Stimulated activated CD4-positive, alpha-beta T cell treated with anti-CD3 and anti-CD28 coated beads, TNF-alpha, amount 100 ng/mL, for 4 hours (primary cell): ENCODE measurements around the gene TRPM4.
"Not testable (repeated sequence)": the region's sequence is repeated elsewhere in the genome, so short reads cannot be mapped to it uniquely, and the experiment has no call there.

Experiments
- DNase-seq, 3 experiments: peaks; one replicate each; pipeline ENCODE4 v3.0.0-alpha.2; 2020; ENCODE audit warnings: low read depth in 3 of 3

Gene TRPM4

GRCh38 chr19:49127225-49127624 is 30.4 kb upstream of the TRPM4 start:
- DNase-seq, result not testable (repeated sequence)

- peak; percentile 89 to 91 (median 91) for DNase-seq
Measured at GRCh38 chr19:49127674-49128544, 29.7 kb upstream of the TRPM4 start.

GRCh38 chr19:49128545-49129237 is 28.9 kb upstream of the TRPM4 start:
- DNase-seq, result no peak

- DNase-seq, result no peak
Measured at GRCh38 chr19:49129238-49129583, 28.4 kb upstream of the TRPM4 start.

GRCh38 chr19:49130325-49130724 is 27.3 kb upstream of the TRPM4 start:
- DNase-seq, result no peak

- DNase-seq, result peak in 1 of 3 experiments; percentile 26
Measured at GRCh38 chr19:49132974-49133609, 24.5 kb upstream of the TRPM4 start.

GRCh38 chr19:49133621-49134454 is 23.8 kb upstream of the TRPM4 start:
- DNase-seq, result peak in 2 of 3 experiments; percentile 35 to 49

GRCh38 chr19:49135686-49136085 is 21.9 kb upstream of the TRPM4 start:
- DNase-seq, result no peak

GRCh38 chr19:49136771-49137171 is 20.8 kb upstream of the TRPM4 start:
- DNase-seq, result no peak

- DNase-seq, result no peak
Measured at GRCh38 chr19:49140951-49141350, 16.6 kb upstream of the TRPM4 start.

- DNase-seq, result no peak
Measured at GRCh38 chr19:49141352-49141751, 16.2 kb upstream of the TRPM4 start.

- DNase-seq, result peak in 2 of 3 experiments; percentile 27 to 41
Measured at GRCh38 chr19:49142866-49143335, 14.7 kb upstream of the TRPM4 start.

- peak; percentile 59 to 72 (median 61) for DNase-seq
Measured at GRCh38 chr19:49145573-49146407, 11.8 kb upstream of the TRPM4 start.

GRCh38 chr19:49146408-49146770 is 11.2 kb upstream of the TRPM4 start:
- not testable (repeated sequence) for DNase-seq

GRCh38 chr19:49148044-49148682 is 9.4 kb upstream of the TRPM4 start:
- DNase-seq, result no peak

- DNase-seq, result peak; percentile 62 to 70 (median 64)
Measured at GRCh38 chr19:49148784-49149651, 8.6 kb upstream of the TRPM4 start.

GRCh38 chr19:49149652-49150105 is 7.9 kb upstream of the TRPM4 start:
- no peak for DNase-seq

GRCh38 chr19:49150106-49150943 is 7.3 kb upstream of the TRPM4 start:
- no peak for DNase-seq
